Neuron (in vitro differentiated cells): ENCODE data around the gene SIGLEC15.

Experiments used
- H2AFZ ChIP-seq: one replicate; pipeline ENCODE4 v1.6.1; 2013; ENCODE audit warnings: low read depth, mild to moderate bottlenecking, inconsistent platforms, low read length, moderate library complexity
- H3K27me3 ChIP-seq: one replicate; pipeline ENCODE4 v1.6.1; 2013; ENCODE audit warnings: low read length; ENCODE audit not compliant: insufficient read depth
- H3K36me3 ChIP-seq: one replicate; pipeline ENCODE4 v1.6.1; 2013; ENCODE audit warnings: low read length; ENCODE audit not compliant: insufficient read depth
- H3K4me1 ChIP-seq: one replicate; pipeline ENCODE4 v1.6.1; 2013; ENCODE audit warnings: low read length; ENCODE audit not compliant: insufficient read depth
- H3K4me3 ChIP-seq: 2 replicates; pipeline ENCODE4 v1.5.1; 2013; ENCODE audit warnings: mild to moderate bottlenecking, low read length, moderate library complexity
- H3K9me3 ChIP-seq: one replicate; pipeline ENCODE4 v1.6.1; 2013; ENCODE audit warnings: low read length

SIGLEC15 gene

DNA sequence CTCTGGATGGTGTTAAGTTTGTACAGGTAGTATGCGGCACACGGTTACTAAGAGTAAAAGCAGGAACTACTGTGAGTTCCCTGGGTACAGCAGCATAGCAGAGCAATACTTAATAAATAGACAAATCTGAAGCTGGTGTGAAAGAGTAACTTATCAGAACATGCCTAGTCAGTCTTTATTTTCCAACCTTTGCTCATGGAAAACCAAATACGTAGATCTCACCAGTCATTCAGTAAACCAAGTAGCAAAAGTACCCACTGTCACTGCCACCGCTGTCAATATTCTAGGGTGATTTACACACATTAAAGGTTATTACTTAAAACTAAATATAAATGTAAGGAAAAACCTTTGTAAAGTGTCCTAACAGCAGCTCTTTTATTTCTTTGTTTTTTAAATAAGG lies 35.0 kb downstream of the SIGLEC15 start:
- H3K4me1 ChIP-seq, result no peaks in the 10 kb centered on the region
- peaks cover 78% of the 10 kb centered on the region for H3K36me3 ChIP-seq

DNA sequence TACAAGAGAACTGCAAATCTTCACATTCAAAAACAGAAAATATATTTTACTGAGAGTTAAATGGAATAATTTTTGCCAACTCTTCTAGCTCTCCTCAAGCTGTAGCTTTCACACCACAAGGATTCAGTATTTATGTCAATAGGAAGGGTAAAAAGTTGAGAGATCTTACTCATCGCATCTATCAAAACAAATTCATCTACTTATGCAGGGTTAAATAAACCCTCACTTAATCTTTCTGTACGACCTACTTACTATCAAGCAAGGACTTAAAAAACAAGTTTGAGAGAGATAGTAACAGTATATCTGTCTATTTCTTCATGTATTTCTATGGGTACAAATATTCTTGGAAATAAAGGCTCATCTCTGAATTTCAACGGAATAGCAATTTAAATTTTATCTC lies 35.5 kb downstream of the SIGLEC15 start:
- Histone ChIP-seq H3K27me3 (no peaks in the 10 kb centered on the region), H3K4me3 (no peak overlapping the region), H2AFZ (no peak overlapping the region), H3K36me3 (peaks cover 76% of the 10 kb centered on the region), H3K4me1 (no peaks in the 10 kb centered on the region), H3K9me3 (peaks cover 14% of the 10 kb centered on the region)

More for the DNA sequence above, 35.0 kb downstream of the SIGLEC15 start:
- no peaks in the 10 kb centered on the region for H3K27me3 ChIP-seq
- H3K9me3 ChIP-seq, result peaks cover 14% of the 10 kb centered on the region
- H2AFZ ChIP-seq, result no peak overlapping the region
- H3K4me3 ChIP-seq, result no peak overlapping the region

DNA sequence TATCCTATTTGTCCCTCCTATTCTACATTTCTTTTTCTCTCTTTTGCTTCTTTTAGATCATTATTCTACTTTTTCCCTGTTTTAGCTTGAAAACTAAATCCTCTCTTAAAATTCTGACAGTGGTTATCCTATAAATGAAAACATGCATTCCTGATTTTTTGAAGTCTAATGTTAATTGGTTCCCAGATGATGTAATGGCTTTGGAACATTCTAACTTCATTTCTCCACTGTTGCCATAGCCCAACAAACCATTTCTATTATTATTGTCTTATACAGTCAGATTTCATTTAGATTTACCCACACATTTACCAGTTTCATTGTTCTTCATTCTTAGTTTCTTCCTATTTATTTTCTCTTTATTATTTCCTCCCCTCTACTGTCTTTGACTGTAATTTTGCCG lies 36.5 kb downstream of the SIGLEC15 start:
- peaks cover 78% of the 10 kb centered on the region for H3K36me3 ChIP-seq
- H3K27me3 ChIP-seq, result no peaks in the 10 kb centered on the region
- H3K4me3 ChIP-seq, result no peak overlapping the region
- H2AFZ ChIP-seq, result no peak overlapping the region
- H3K4me1 ChIP-seq, result no peaks in the 10 kb centered on the region
- H3K9me3 ChIP-seq, result peaks cover 14% of the 10 kb centered on the region

DNA sequence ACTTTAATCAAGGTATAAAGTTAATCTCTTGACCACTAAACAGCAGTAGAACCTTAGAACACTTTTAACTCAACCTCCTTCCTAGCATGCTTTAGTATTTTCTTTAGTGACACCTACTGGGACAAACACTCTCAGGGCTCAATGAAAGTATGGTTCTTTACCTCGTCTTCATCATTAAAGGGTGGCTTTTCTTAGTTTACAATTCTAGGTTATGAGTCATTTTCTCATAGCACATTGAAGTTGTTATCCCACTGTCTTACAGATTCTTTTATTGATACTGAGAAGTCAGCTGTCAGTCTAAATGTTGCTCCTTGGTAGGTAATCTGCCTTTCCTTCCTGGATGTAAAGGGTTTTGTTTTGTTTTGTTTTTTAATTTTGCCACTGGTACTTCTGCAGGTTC lies 38.0 kb downstream of the SIGLEC15 start:
- Histone ChIP-seq H3K4me1 (no peaks in the 10 kb centered on the region), H3K4me3 (no peak overlapping the region), H3K36me3 (peaks cover 77% of the 10 kb centered on the region), H2AFZ (no peak overlapping the region), H3K9me3 (peaks cover 14% of the 10 kb centered on the region), H3K27me3 (no peaks in the 10 kb centered on the region)

DNA sequence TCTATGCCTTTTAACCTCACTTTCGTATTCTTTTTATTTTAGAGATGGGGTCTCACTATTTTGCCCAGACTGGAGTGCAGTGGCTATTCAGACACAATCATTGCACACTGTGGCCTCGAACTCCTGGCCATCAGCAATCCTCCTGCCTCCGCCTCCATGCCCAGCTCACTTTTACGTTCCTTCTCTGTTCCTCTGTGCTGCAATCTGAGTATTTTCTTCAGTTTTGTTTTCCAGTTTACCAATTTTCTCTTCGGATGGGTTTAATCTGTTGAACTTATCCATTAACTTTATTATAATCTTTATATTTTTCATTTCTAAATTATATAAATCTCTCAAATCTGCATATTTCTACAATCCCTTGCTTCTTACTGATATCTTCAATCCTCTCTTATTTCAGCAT lies 38.6 kb downstream of the SIGLEC15 start:
- Histone ChIP-seq H3K36me3 (peaks cover 71% of the 10 kb centered on the region), H2AFZ (no peak overlapping the region), H3K4me1 (no peaks in the 10 kb centered on the region), H3K9me3 (peaks cover 14% of the 10 kb centered on the region), H3K27me3 (no peaks in the 10 kb centered on the region), H3K4me3 (no peak overlapping the region)

DNA sequence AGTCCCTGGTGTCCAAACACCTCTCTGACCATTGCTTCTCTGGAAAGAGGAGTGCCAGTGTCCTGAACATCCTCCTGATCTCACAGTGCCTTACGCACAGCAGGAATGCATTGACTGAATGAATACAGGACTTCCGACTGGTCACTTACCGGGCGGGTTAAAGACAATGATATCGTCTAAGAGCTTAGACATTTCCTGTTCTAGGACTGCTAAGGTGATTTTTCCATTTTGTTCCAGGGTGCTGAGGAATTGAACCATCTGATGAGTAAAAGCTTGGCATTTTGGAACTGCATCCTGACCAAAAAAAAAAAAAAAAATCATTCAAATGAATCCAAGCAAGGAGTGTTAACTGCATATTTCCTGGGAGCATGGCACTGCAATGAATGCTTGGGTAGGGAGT lies 40.0 kb downstream of the SIGLEC15 start:
- Histone ChIP-seq H2AFZ (no peak overlapping the region), H3K36me3 (peaks cover 63% of the 10 kb centered on the region), H3K9me3 (peaks cover 14% of the 10 kb centered on the region), H3K4me1 (no peaks in the 10 kb centered on the region), H3K4me3 (no peak overlapping the region), H3K27me3 (no peaks in the 10 kb centered on the region)

DNA sequence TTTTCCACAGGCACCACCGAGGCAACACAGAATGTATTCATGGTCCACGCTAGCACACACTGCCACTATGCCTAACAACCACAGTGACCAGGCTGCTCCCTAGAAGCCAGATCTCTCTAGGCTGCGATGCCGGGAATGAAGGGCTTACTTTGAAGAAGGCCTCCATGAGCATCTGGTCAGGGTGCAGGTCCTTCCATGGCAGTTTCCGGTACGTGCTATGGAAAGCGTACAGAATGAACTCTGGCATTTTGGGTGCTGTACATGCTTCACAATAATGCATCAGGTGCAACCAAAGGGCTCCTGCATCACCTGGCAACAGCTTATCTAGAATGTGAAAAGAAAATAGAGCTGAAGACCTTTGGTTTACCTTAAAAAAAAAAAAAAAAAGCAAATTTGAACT lies 44.9 kb downstream of the SIGLEC15 start:
- Histone ChIP-seq H3K4me3 (no peak overlapping the region), H2AFZ (no peak overlapping the region), H3K9me3 (peaks cover 8% of the 10 kb centered on the region), H3K36me3 (peaks cover 57% of the 10 kb centered on the region), H3K27me3 (no peaks in the 10 kb centered on the region), H3K4me1 (no peaks in the 10 kb centered on the region)

DNA sequence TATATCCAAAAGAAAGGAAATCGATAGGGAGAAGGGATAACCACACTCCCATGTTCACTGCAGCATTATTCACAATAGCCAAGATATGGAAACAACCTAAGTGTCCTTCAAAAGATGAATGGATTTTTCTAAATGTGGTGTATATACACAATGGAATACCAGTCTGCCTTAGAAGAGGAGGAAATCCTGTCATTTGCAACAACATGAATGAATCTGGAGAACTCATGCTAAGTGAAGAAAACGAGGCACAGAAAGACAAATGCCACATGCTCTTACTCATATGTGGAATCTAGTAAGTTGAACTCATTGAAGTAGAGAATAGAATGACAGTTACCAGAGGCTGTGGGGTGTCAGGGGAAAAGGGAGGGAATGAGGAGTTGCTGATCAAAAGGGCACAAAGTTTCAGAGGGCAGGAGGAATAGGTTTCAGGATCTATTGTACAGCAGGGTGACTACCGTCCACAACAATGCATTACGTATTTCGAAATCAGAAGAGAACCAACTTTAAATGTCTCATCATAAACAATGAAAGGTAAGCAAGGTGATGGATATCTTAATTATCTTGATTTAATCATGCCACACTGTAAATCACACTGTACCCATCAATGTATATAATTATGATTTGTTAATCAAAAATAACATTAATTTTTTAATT lies 46.1 kb downstream of the SIGLEC15 start:
- Histone ChIP-seq H3K4me3 (no peak overlapping the region), H3K36me3 (peaks cover 57% of the 10 kb centered on the region), H2AFZ (no peak overlapping the region), H3K4me1 (no peaks in the 10 kb centered on the region), H3K9me3 (peaks cover 11% of the 10 kb centered on the region), H3K27me3 (no peaks in the 10 kb centered on the region)

DNA sequence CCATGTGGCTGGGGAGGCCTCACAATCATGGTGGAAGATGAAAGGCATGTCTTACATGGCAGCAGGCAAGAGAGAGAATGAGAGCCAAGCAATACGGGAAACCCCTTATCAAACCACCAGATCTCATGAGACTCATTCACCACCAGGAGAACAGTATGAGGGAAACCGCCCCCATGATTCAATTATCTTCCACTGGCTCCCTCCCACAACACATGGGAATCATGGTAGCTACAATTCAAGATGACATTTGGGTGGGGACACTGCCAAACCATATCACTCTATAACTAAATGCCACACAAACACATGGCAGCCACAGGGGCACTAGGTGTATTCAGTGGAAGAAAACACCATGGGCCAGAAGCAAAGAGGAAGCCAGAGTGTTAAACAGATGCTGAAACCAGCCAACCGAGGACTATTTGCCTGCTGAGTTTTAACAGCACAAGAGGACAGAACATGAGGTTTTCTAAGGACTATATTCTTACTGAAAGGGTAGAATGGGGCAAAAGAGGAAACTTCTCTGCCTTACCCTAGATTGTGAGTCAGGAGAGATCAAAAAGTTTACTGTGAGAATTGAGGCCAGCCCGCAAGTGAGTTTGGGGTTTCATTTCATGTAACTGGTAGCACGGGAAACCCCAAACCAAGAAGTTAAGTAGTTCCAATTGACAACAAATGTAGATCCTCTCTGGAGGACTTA lies 49.2 kb downstream of the SIGLEC15 start:
- H2AFZ ChIP-seq, result no peak overlapping the region
- H3K36me3 ChIP-seq, result peaks cover 68% of the 10 kb centered on the region
- H3K27me3 ChIP-seq, result no peaks in the 10 kb centered on the region
- H3K9me3 ChIP-seq, result peaks cover 11% of the 10 kb centered on the region
- no peaks in the 10 kb centered on the region for H3K4me1 ChIP-seq
- H3K4me3 ChIP-seq, result no peak overlapping the region

DNA sequence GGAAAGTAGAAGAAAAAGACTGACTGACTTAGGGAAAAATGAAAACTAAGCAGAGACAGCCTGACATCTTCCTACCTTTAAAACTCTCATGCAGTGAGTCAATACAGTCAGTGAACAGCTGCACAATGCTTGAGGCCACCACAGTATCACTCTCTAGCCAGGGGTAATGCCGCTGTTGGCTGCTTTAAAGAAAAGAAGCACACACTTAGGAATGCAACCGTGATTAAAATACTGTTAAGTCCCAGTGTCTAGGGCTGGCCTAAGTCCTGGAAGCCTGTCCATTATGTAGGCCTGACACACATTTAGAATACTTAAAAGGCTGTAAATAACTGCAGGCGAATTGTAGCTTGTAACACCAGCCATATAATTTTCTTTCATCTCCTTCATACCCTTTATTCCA lies 50.7 kb downstream of the SIGLEC15 start:
- Histone ChIP-seq H3K4me3 (no peak overlapping the region), H3K36me3 (peaks cover 64% of the 10 kb centered on the region), H3K9me3 (peaks cover 11% of the 10 kb centered on the region), H3K27me3 (no peaks in the 10 kb centered on the region), H2AFZ (no peak overlapping the region), H3K4me1 (no peaks in the 10 kb centered on the region)

DNA sequence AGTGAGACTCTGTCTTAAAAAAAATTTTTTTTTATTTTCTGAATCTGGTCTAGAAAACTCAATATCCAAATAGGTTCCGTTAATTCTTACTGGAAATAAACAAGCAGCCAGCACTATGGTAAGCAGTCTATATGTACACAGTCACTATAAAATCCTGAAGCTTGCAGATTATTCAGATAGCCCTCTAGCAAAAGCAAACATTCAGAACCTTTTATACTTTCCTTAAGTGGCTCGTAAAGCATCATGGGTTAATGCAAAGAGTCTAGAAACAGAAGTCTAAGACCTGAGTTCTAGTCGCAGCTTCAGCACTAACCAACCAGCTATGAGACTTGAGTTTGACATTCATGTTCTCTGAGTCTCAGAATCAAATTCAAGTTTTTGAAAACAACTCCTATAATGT lies 51.9 kb downstream of the SIGLEC15 start:
- Histone ChIP-seq H2AFZ (no peak overlapping the region), H3K4me3 (no peak overlapping the region), H3K9me3 (peaks cover 11% of the 10 kb centered on the region), H3K36me3 (peaks cover 70% of the 10 kb centered on the region), H3K27me3 (no peaks in the 10 kb centered on the region), H3K4me1 (no peaks in the 10 kb centered on the region)

DNA sequence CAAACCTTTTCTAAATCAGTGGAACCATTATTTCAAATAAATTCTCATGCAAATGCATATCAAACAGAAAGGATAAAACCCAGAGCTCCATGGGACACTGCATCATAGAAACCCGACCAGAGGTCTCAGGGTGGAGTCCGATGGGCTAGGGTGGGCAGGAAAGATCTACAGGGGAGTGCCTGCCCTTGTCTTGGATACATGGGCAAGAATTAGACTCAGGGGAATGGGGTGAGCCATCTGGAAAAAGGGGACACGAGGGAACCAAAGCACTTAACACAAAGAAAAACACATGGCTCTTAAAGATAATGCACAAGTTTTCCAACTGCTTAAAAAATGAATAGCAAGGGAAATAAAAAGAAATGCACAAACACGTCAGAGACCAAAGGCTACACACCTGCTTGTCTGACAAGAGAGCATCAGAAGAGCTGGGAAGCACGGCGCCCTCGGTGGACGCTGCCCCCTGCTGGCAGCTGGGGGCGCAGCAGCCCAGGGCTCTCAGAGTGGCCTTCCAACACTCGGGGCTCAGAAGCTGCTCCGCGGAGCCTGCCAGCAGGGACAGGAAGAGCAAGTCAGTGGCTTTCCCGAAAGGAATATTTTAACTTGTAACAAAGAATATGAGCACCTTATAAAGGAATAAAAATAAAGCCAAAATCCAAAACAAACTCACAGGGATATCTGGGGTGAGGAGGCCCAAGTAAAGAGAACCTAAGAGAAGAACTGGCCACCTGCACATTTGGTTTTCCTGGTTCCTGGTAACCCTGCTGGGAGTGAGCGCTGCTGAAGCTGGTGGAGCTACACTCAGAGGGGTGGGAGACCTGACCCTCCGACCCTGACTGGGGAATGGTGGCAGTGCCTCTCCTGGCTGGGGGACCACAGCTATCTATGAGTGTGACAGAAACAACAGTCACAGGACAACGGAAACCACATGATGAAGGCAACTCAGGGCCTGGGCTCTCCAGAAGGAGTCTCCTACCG lies 54.5 kb downstream of the SIGLEC15 start:
- H3K36me3 ChIP-seq, result peaks cover 66% of the 10 kb centered on the region
- no peaks in the 10 kb centered on the region for H3K4me1 ChIP-seq
- H3K4me3 ChIP-seq, result no peak overlapping the region
- peaks cover 6% of the 10 kb centered on the region for H3K9me3 ChIP-seq
- no peaks in the 10 kb centered on the region for H3K27me3 ChIP-seq
- H2AFZ ChIP-seq, result no peak overlapping the region
